GM12892 (cell line): ENCODE data around the gene TRIM74.
"Not testable (repeated sequence)": the region's sequence is repeated elsewhere in the genome, so short reads cannot be mapped to it uniquely, and the experiment has no call there.

Experiments used
- POLR2A ChIP-seq: IDR thresholded peaks from 2 replicates; pipeline ENCODE4 v1.6.1; 2011; ENCODE audit warnings: low read depth, low read length, control low read depth
- TAF1 ChIP-seq: IDR thresholded peaks from 2 replicates; pipeline ENCODE4 v1.6.1; 2011; ENCODE audit warnings: low read depth, mild to moderate bottlenecking, control low read depth, low read length, borderline replicate concordance

DNA sequence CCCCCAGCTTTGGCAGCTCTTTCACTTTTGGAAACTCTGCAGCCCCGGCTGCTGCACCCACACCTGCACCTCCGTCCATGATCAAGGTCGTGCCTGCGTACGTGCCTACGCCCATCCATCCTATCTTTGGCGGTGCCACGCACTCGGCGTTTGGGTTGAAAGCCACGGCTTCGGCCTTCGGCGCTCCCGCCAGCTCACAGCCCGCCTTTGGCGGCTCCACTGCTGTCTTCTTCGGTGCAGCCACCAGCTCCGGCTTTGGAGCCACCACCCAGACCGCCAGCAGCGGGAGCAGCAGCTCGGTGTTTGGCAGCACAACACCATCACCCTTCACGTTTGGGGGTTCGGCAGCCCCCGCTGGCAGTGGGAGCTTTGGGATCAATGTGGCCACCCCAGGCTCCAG is 26.3 kb downstream of the TRIM74 start:
- TF ChIP-seq TAF1, POLR2A: not testable (repeated sequence)
